ENCODE measurements around the gene HMGCS2.

GRCh38 chr1:119771770-119772169, 3.1 kb upstream of the HMGCS2 start:
- TF ChIP-seq CHD2 (IDR thresholded peaks at IDR 0.05; ENCODE audit: borderline replicate concordance, low read depth, low read length) (no peak), TARDBP (IDR thresholded peaks at IDR 0.05; ENCODE audit: borderline replicate concordance) (no peak), RAD21 (IDR thresholded peaks at IDR 0.05; ENCODE audit: insufficient read depth, low read depth, low read length) (no peak), GATAD2B (conservative IDR thresholded peaks at IDR 0.05; ENCODE audit: low read depth) (no peak), POLR2AphosphoS2 (IDR thresholded peaks at IDR 0.05; ENCODE audit: low read depth, low read length) (no peak), CEBPB (IDR thresholded peaks at IDR 0.05; ENCODE audit: borderline replicate concordance in 1 of 2, low read depth in 2 of 2, low read length in 2 of 2) (no peak), KAT2A (conservative IDR thresholded peaks at IDR 0.05; ENCODE audit: control insufficient read depth, low read depth, low read length) (no peak), HDAC6 (IDR thresholded peaks at IDR 0.05; ENCODE audit: unreplicated experiment) (no peak), LARP7 (IDR thresholded peaks at IDR 0.05) (no peak), REST (IDR thresholded peaks at IDR 0.05; ENCODE audit: low read depth, low read length) (no peak), FOS (IDR thresholded peaks at IDR 0.05; ENCODE audit: borderline replicate concordance, extremely low read depth, insufficient read length) (no peak), POU2F2 (IDR thresholded peaks at IDR 0.05; ENCODE audit: borderline replicate concordance, low read depth, low read length) (no peak)
- TF ChIP-seq, protein P1, sequence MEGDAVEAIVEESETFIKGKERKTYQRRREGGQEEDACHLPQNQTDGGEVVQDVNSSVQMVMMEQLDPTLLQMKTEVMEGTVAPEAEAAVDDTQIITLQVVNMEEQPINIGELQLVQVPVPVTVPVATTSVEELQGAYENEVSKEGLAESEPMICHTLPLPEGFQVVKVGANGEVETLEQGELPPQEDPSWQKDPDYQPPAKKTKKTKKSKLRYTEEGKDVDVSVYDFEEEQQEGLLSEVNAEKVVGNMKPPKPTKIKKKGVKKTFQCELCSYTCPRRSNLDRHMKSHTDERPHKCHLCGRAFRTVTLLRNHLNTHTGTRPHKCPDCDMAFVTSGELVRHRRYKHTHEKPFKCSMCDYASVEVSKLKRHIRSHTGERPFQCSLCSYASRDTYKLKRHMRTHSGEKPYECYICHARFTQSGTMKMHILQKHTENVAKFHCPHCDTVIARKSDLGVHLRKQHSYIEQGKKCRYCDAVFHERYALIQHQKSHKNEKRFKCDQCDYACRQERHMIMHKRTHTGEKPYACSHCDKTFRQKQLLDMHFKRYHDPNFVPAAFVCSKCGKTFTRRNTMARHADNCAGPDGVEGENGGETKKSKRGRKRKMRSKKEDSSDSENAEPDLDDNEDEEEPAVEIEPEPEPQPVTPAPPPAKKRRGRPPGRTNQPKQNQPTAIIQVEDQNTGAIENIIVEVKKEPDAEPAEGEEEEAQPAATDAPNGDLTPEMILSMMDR (IDR thresholded peaks at IDR 0.05 in 2 of 3, conservative IDR thresholded peaks at IDR 0.05 in 1 of 3; ENCODE audit: control insufficient read depth in 2 of 3, extremely low read depth in 1 of 3, insufficient read depth in 1 of 3, low read depth in 3 of 3, low read length in 3 of 3): no peak
